ENCODE results near the gene GBX1. TPM values are rescaled to one million over a fixed set of nuclear protein-coding genes. Genes with fewer than 3 reads are reported as not detected.

Gene GBX1
- total and polyA plus RNA-seq, 2 donors = 0.07 TPM; not detected in 1

GRCh38 chr7:151168003-151168786 is 701 bp upstream of the GBX1 start:
- DNase-seq (ENCODE audit: low read depth in 6 of 9, low spot score in 9 of 9) = peak in 2 of 9 donors; percentile 28 to 35

DNA sequence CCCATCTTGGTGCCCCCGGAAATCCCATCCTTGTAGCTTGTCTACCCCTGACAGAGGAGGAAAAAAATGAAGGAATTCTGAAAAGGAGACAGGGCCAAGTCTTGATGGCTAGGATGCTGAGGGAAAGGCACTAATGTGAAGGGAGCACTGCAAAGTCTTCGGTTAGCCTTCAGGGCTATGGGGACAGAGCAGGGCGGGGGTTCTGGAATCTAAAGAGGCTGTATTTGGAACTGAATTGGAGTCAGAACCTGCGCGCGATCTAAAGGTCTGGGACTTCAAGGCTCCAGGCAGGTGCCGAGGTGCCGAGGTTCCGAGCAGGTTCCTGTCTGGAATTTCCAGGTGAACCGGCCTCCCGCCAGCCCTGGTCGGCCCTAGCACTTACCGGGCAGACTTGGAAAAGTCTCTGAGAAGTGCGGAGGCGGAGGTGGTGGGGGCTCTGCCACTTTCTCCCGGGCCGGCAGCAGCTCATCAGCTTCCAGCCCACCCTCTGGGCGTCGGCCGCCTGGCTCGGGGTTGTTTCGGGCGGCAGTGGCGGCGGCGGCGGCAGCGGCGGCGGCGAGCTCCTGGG is 781 bp downstream of the GBX1 start:
- H3K4me3 ChIP-seq (ENCODE audit: low read length in 2 of 2) = peak overlapping the region in 1 of 2 donors; percentile 33
- H3K36me3 ChIP-seq (ENCODE audit: control insufficient read depth in 2 of 2, insufficient read depth in 2 of 2, low read length in 1 of 2) = no peaks in the 10 kb centered on the region
- WGBS = 16% methylated on average over 31 of the region's 31 CpGs
- DNase-seq (ENCODE audit: low read depth in 6 of 9, low spot score in 9 of 9) = no peak
- peaks cover 59 to 89% of the 10 kb centered on the region in 2 donors for H3K27me3 ChIP-seq (ENCODE audit: control insufficient read depth in 2 of 2, insufficient read depth in 1 of 2, low read length in 1 of 2)
- H3K27ac ChIP-seq (ENCODE audit: low read depth in 1 of 2, low read length in 1 of 2) = no peak overlapping the region
- no peaks in the 10 kb centered on the region for H3K4me1 ChIP-seq (ENCODE audit: control insufficient read depth in 2 of 2, insufficient read depth in 2 of 2, low read length in 2 of 2)
- H3K9me3 ChIP-seq (ENCODE audit: control insufficient read depth in 2 of 2, insufficient read depth in 1 of 2, low read length in 1 of 2) = no peaks in the 10 kb centered on the region

More at GRCh38 chr7:151168003-151168786, 701 bp upstream of the GBX1 start:
- H3K36me3 ChIP-seq (ENCODE audit: control insufficient read depth in 2 of 2, insufficient read depth in 2 of 2, low read length in 1 of 2) = no peaks in the 10 kb centered on the region
- H3K4me1 ChIP-seq (ENCODE audit: control insufficient read depth in 2 of 2, insufficient read depth in 2 of 2, low read length in 2 of 2) = no peaks in the 10 kb centered on the region
- H3K27me3 ChIP-seq (ENCODE audit: control insufficient read depth in 2 of 2, insufficient read depth in 1 of 2, low read length in 1 of 2) = peaks cover 60 to 97% of the 10 kb centered on the region in 2 donors
- H3K9me3 ChIP-seq (ENCODE audit: control insufficient read depth in 2 of 2, insufficient read depth in 1 of 2, low read length in 1 of 2) = peaks cover 0 to 10% of the 10 kb centered on the region in 2 donors
- H3K4me3 ChIP-seq (ENCODE audit: low read length in 2 of 2) = peak overlapping the region in 1 of 2 donors; percentile 33
- WGBS = 2% methylated on average over 52 of the region's 52 CpGs
- H3K27ac ChIP-seq (ENCODE audit: low read depth in 1 of 2, low read length in 1 of 2) = no peak overlapping the region

DNA sequence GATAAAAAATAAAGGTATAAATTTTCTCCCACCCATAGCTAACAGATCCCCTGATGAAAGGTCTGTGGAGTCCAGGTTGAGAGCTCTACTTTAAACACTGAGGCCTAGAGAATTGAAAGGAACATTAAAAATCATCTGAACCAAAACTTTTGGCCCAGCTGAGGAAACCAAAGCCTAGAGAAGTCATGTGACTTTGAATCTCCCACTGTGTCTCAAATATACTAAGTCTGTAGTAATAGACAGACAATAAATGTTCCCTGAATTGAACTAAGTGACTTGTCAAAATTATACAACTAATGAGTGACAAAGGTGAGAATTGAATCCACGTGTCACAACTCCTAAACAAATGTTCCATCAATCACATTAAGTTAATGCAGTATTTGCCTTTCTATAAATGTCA is 5.7 kb downstream of the GBX1 start:
- peaks cover 28 to 71% of the 10 kb centered on the region in 2 donors for H3K27me3 ChIP-seq (ENCODE audit: control insufficient read depth in 2 of 2, insufficient read depth in 1 of 2, low read length in 1 of 2)
- no peaks in the 10 kb centered on the region for H3K4me1 ChIP-seq (ENCODE audit: control insufficient read depth in 2 of 2, insufficient read depth in 2 of 2, low read length in 2 of 2)
- no peak overlapping the region for H3K4me3 ChIP-seq (ENCODE audit: low read length in 2 of 2)
- WGBS = 97% methylated on average over 1 of the region's 1 CpG
- H3K9me3 ChIP-seq (ENCODE audit: control insufficient read depth in 2 of 2, insufficient read depth in 1 of 2, low read length in 1 of 2) = no peaks in the 10 kb centered on the region
- no peak overlapping the region for H3K27ac ChIP-seq (ENCODE audit: low read depth in 1 of 2, low read length in 1 of 2)
- DNase-seq (ENCODE audit: low read depth in 6 of 9, low spot score in 9 of 9) = no peak
- H3K36me3 ChIP-seq (ENCODE audit: control insufficient read depth in 2 of 2, insufficient read depth in 2 of 2, low read length in 1 of 2) = no peaks in the 10 kb centered on the region

DNA sequence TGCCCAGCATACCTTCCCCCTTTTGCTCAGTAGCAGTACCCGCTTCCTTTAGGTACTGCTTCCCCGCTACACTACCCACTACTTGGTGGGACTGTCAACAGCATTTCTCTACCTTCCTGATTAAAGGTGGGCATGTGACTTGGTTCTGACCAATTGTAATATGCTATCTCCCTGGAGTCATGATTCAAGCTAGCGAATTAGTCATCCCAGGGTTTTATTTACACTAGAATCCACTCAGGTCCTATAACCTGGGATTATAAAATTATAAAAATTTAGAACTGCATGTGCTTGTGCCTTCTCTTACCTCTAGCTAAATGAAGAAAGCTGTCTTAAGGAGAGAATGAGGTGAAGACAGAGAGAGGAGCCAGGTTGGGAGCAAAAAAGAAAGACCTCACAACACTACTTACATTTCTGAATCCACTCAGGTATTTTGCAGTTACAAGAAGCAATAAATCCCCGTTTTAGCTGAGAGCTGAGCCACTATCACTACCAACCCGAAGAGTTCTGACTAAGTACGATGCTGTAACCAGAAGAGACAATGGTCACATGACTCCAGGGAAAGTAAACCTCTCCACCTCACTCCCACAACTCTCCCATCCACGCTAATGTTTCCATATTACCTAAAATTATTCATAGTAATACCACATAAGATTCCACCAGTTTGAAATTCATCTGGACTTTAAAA is 9.7 kb downstream of the GBX1 start:
- peaks cover 4 to 50% of the 10 kb centered on the region in 2 donors for H3K27me3 ChIP-seq (ENCODE audit: control insufficient read depth in 2 of 2, insufficient read depth in 1 of 2, low read length in 1 of 2)
- 92% methylated on average over 7 of the region's 7 CpGs for WGBS
- H3K9me3 ChIP-seq (ENCODE audit: control insufficient read depth in 2 of 2, insufficient read depth in 1 of 2, low read length in 1 of 2) = no peaks in the 10 kb centered on the region
- no peaks in the 10 kb centered on the region for H3K36me3 ChIP-seq (ENCODE audit: control insufficient read depth in 2 of 2, insufficient read depth in 2 of 2, low read length in 1 of 2)
- no peak overlapping the region for H3K27ac ChIP-seq (ENCODE audit: low read depth in 1 of 2, low read length in 1 of 2)
- no peak overlapping the region for H3K4me3 ChIP-seq (ENCODE audit: low read length in 2 of 2)
- DNase-seq (ENCODE audit: low read depth in 6 of 9, low spot score in 9 of 9) = no peak
- no peaks in the 10 kb centered on the region for H3K4me1 ChIP-seq (ENCODE audit: control insufficient read depth in 2 of 2, insufficient read depth in 2 of 2, low read length in 2 of 2)

GRCh38 chr7:151152643-151153513 is 14.6 kb downstream of the GBX1 start:
- WGBS = 79% methylated on average over 6 of the region's 6 CpGs
- H3K27me3 ChIP-seq (ENCODE audit: control insufficient read depth in 2 of 2, insufficient read depth in 1 of 2, low read length in 1 of 2) = peaks cover 10 to 59% of the 10 kb centered on the region in 2 donors

GRCh38 chr7:151150388-151150787 is 17.1 kb downstream of the GBX1 start:
- H3K4me3 ChIP-seq (ENCODE audit: low read length in 2 of 2) = no peak overlapping the region
- no peaks in the 10 kb centered on the region for H3K9me3 ChIP-seq (ENCODE audit: control insufficient read depth in 2 of 2, insufficient read depth in 1 of 2, low read length in 1 of 2)
- H3K27ac ChIP-seq (ENCODE audit: low read depth in 1 of 2, low read length in 1 of 2) = no peak overlapping the region
- peaks cover 8 to 53% of the 10 kb centered on the region in 2 donors for H3K27me3 ChIP-seq (ENCODE audit: control insufficient read depth in 2 of 2, insufficient read depth in 1 of 2, low read length in 1 of 2)
- no peaks in the 10 kb centered on the region for H3K4me1 ChIP-seq (ENCODE audit: control insufficient read depth in 2 of 2, insufficient read depth in 2 of 2, low read length in 2 of 2)
- no peaks in the 10 kb centered on the region for H3K36me3 ChIP-seq (ENCODE audit: control insufficient read depth in 2 of 2, insufficient read depth in 2 of 2, low read length in 1 of 2)
- WGBS = 86% methylated on average over 3 of the region's 3 CpGs
- DNase-seq (ENCODE audit: low read depth in 6 of 9, low spot score in 9 of 9) = no peak

More at GRCh38 chr7:151152643-151153513, 14.6 kb downstream of the GBX1 start:
- no peaks in the 10 kb centered on the region for H3K36me3 ChIP-seq (ENCODE audit: control insufficient read depth in 2 of 2, insufficient read depth in 2 of 2, low read length in 1 of 2)
- H3K9me3 ChIP-seq (ENCODE audit: control insufficient read depth in 2 of 2, insufficient read depth in 1 of 2, low read length in 1 of 2) = no peaks in the 10 kb centered on the region
- H3K4me3 ChIP-seq (ENCODE audit: low read length in 2 of 2) = no peak overlapping the region
- no peaks in the 10 kb centered on the region for H3K4me1 ChIP-seq (ENCODE audit: control insufficient read depth in 2 of 2, insufficient read depth in 2 of 2, low read length in 2 of 2)
- DNase-seq (ENCODE audit: low read depth in 6 of 9, low spot score in 9 of 9) = no peak
- H3K27ac ChIP-seq (ENCODE audit: low read depth in 1 of 2, low read length in 1 of 2) = no peak overlapping the region

DNA sequence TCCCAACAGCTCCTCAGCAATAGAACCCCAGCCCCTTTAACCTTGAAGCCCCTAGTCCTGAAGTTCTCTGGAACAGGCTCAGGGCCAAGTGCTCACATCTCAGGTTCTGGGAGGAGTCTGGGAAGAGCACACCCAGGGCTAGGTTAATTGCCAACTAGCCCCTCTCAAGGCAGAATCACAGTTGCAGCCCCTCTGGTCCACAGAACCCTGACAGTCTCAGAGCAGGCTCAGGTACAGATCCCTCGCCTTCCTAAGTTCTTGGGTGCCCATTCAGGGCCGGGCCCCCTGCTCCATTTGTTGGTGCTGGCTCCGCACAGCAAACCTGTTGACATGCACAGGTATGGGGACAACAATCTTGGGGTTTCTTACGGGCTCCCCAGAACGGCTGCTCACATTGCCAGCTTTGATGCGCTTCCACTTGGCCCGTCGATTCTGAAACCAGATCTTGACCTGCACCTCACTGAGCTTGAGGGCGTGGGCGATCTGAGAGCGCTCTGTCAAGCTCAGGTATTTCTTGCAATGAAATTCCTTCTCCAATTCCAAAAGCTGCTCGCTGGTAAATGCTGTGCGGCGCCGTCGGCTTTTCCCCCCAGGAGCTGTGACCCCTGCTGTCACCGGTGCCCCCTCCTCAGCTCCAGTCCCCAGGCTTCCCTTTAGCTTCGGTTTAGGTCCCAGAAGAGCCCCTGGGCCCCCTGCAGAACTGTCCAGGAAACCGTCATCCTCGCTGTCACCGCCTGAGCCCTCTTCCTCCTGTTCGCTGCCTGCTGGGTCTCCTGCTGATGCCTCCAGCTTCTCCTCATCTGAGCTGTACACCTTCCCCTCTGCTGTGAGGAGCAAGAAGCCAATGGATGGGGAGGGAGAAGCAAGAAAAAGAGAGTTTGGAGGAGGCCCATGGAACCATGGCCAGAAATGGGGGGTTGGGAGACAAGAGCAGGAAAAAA is 18.9 kb downstream of the GBX1 start:
- Histone ChIP-seq H3K9me3 (ENCODE audit: control insufficient read depth in 2 of 2, insufficient read depth in 1 of 2, low read length in 1 of 2) (no peaks in the 10 kb centered on the region), H3K27me3 (ENCODE audit: control insufficient read depth in 2 of 2, insufficient read depth in 1 of 2, low read length in 1 of 2) (peaks cover 8 to 45% of the 10 kb centered on the region in 2 donors), H3K4me3 (ENCODE audit: low read length in 2 of 2) (no peak overlapping the region), H3K27ac (ENCODE audit: low read depth in 1 of 2, low read length in 1 of 2) (no peak overlapping the region), H3K4me1 (ENCODE audit: control insufficient read depth in 2 of 2, insufficient read depth in 2 of 2, low read length in 2 of 2) (no peaks in the 10 kb centered on the region), H3K36me3 (ENCODE audit: control insufficient read depth in 2 of 2, insufficient read depth in 2 of 2, low read length in 1 of 2) (peaks cover 0 to 4% of the 10 kb centered on the region in 2 donors)
- no peak for DNase-seq (ENCODE audit: low read depth in 6 of 9, low spot score in 9 of 9)
- 69% methylated on average over 22 of the region's 22 CpGs for WGBS

DNA sequence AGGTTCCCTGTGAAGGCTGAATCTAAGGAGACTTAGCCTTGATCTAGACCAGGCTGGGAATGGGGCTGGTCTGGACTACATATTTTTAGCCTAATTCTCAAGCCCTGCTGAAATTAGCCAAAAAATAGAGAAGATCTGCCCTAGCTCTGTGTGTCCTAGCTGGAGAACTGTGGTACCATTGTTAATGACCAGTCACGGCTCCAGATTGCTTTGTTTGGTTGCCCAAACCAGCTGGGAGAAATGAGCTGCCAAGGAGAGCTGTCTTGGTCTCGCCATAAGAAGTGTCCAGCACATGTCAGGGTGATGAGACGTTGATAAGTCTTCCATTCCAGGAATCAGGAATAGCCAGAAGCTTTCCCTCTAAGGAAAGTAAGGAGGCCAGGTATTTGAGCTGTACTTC is 20.7 kb downstream of the GBX1 start:
- Histone ChIP-seq H3K36me3 (ENCODE audit: control insufficient read depth in 2 of 2, insufficient read depth in 2 of 2, low read length in 1 of 2) (peaks cover 0 to 4% of the 10 kb centered on the region in 2 donors), H3K27ac (ENCODE audit: low read depth in 1 of 2, low read length in 1 of 2) (no peak overlapping the region), H3K9me3 (ENCODE audit: control insufficient read depth in 2 of 2, insufficient read depth in 1 of 2, low read length in 1 of 2) (no peaks in the 10 kb centered on the region), H3K27me3 (ENCODE audit: control insufficient read depth in 2 of 2, insufficient read depth in 1 of 2, low read length in 1 of 2) (peaks cover 4 to 33% of the 10 kb centered on the region in 2 donors), H3K4me1 (ENCODE audit: control insufficient read depth in 2 of 2, insufficient read depth in 2 of 2, low read length in 2 of 2) (no peaks in the 10 kb centered on the region), H3K4me3 (ENCODE audit: low read length in 2 of 2) (no peak overlapping the region)
- 96% methylated on average over 3 of the region's 3 CpGs for WGBS
- no peak for DNase-seq (ENCODE audit: low read depth in 6 of 9, low spot score in 9 of 9)
